Measurements from ENCODE around the gene TSEN34.
"Not testable (repeated sequence)": the region's sequence is repeated elsewhere in the genome, so short reads cannot be mapped to it uniquely, and the experiment has no call there.

Gene TSEN34

GRCh38 chr19:54240372-54241336 is 49.5 kb downstream of the TSEN34 start:
- not testable (repeated sequence) for DNase-seq

GRCh38 chr19:54242234-54242633 is 51.1 kb downstream of the TSEN34 start:
- not testable (repeated sequence) for DNase-seq

GRCh38 chr19:54242646-54243045 is 51.5 kb downstream of the TSEN34 start, which contains the start of gene LILRA6:
Gene LILRA6, minus strand, starts transcription at chr19:54242790.
- DNase-seq = not testable (repeated sequence)

GRCh38 chr19:54243809-54244208 is 52.7 kb downstream of the TSEN34 start:
- DNase-seq = not testable (repeated sequence)
